ENCODE results near the gene PAX6.

PAX6 gene

GRCh38 chr11:31810779-31811647 lies at the start of gene PAX6:
TSS of gene PAX6 (minus strand) at chr11:31811322. CDS start at chr11:31806411, 4,911 bp downstream.
- peak; percentile 82 for DNase-seq

GRCh38 chr11:31860391-31860790 lies 49.3 kb upstream of the PAX6 start:
- DNase-seq = no peak

- no peak for DNase-seq
These were observed 45.1 kb upstream of the PAX6 start for GRCh38 chr11:31856248-31856647.

- no peak for DNase-seq
These were observed 44.3 kb upstream of the PAX6 start for GRCh38 chr11:31855466-31855865.

GRCh38 chr11:31850365-31850764 lies 39.2 kb upstream of the PAX6 start:
- DNase-seq = no peak

- no peak for DNase-seq
These were observed 36.6 kb upstream of the PAX6 start for GRCh38 chr11:31847761-31848160.

- DNase-seq = no peak
These were observed 34.2 kb upstream of the PAX6 start for GRCh38 chr11:31845331-31845730.

- no peak for DNase-seq
These were observed 33.2 kb upstream of the PAX6 start for GRCh38 chr11:31844351-31844750.

GRCh38 chr11:31841435-31841834 lies 30.3 kb upstream of the PAX6 start:
- DNase-seq = no peak

- no peak for DNase-seq
These were observed 23.1 kb upstream of the PAX6 start for GRCh38 chr11:31834237-31834636.

- DNase-seq = no peak
These were observed 19.3 kb upstream of the PAX6 start for GRCh38 chr11:31830406-31830805.

GRCh38 chr11:31828217-31828616 lies 17.1 kb upstream of the PAX6 start:
- no peak for DNase-seq

GRCh38 chr11:31827455-31828206 lies 16.5 kb upstream of the PAX6 start:
- no peak for DNase-seq

GRCh38 chr11:31826536-31827438 lies 15.7 kb upstream of the PAX6 start:
- DNase-seq = no peak

GRCh38 chr11:31825838-31826484 lies 14.8 kb upstream of the PAX6 start:
- DNase-seq = no peak

GRCh38 chr11:31824879-31825837 lies 14.0 kb upstream of the PAX6 start:
- DNase-seq = no peak

GRCh38 chr11:31824332-31824878 lies 13.3 kb upstream of the PAX6 start:
- no peak for DNase-seq

GRCh38 chr11:31823644-31824331 lies 12.7 kb upstream of the PAX6 start:
- no peak for DNase-seq

GRCh38 chr11:31822927-31823643 lies 12.0 kb upstream of the PAX6 start:
- DNase-seq = no peak
